Measurements from ENCODE around the gene RAB3GAP1.

GRCh38 chr2:135163306-135163705 lies 111.2 kb downstream of the RAB3GAP1 start:
- TF ChIP-seq, protein P1, sequence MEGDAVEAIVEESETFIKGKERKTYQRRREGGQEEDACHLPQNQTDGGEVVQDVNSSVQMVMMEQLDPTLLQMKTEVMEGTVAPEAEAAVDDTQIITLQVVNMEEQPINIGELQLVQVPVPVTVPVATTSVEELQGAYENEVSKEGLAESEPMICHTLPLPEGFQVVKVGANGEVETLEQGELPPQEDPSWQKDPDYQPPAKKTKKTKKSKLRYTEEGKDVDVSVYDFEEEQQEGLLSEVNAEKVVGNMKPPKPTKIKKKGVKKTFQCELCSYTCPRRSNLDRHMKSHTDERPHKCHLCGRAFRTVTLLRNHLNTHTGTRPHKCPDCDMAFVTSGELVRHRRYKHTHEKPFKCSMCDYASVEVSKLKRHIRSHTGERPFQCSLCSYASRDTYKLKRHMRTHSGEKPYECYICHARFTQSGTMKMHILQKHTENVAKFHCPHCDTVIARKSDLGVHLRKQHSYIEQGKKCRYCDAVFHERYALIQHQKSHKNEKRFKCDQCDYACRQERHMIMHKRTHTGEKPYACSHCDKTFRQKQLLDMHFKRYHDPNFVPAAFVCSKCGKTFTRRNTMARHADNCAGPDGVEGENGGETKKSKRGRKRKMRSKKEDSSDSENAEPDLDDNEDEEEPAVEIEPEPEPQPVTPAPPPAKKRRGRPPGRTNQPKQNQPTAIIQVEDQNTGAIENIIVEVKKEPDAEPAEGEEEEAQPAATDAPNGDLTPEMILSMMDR (IDR thresholded peaks at IDR 0.05; ENCODE audit: low read length) = no peak
- TF ChIP-seq EZH2 (optimal IDR thresholded peaks at IDR 0.05; ENCODE audit: low read depth, low read length) = no peak
